ENCODE results near the gene LRRC17.
"Not testable (repeated sequence)": the region's sequence is repeated elsewhere in the genome, so short reads cannot be mapped to it uniquely, and the experiment has no call there.

DNA sequence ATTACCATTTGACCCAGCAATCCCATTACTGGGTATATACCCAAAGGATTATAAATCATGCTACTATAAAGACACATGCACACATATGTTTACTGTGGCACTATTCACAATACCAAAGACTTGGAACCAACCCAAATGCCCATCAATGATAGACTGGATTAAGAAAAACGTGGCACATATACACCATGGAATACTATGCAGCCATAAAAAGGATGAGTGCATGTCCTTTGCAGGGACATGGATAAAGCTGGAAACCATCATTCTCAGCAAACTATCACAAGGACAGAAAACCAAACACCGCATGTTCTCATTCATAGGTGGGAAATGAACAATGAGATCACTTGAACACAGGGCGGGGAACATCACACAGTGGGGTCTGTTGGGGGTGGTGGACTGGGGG, 45.2 kb downstream of the LRRC17 start:
- TF ChIP-seq, protein P1, sequence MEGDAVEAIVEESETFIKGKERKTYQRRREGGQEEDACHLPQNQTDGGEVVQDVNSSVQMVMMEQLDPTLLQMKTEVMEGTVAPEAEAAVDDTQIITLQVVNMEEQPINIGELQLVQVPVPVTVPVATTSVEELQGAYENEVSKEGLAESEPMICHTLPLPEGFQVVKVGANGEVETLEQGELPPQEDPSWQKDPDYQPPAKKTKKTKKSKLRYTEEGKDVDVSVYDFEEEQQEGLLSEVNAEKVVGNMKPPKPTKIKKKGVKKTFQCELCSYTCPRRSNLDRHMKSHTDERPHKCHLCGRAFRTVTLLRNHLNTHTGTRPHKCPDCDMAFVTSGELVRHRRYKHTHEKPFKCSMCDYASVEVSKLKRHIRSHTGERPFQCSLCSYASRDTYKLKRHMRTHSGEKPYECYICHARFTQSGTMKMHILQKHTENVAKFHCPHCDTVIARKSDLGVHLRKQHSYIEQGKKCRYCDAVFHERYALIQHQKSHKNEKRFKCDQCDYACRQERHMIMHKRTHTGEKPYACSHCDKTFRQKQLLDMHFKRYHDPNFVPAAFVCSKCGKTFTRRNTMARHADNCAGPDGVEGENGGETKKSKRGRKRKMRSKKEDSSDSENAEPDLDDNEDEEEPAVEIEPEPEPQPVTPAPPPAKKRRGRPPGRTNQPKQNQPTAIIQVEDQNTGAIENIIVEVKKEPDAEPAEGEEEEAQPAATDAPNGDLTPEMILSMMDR (IDR thresholded peaks at IDR 0.05; ENCODE audit: low read length), result not testable (repeated sequence)
- TF ChIP-seq EZH2 (IDR thresholded peaks at IDR 0.05; ENCODE audit: borderline replicate concordance, low read length), result not testable (repeated sequence)
